HG03571 (cell line): ENCODE results near the gene POLR1H.

ENCODE experiments used
- ATAC-seq: cut with Tn5 transposase; IDR thresholded peaks from one replicate; pipeline ENCODE4 v1.9.1; 2021; ENCODE audit not compliant: unreplicated experiment

The POLR1H gene

GRCh38 chr6:30093951-30094661 lies 33.0 kb downstream of the POLR1H start:
- ATAC-seq, result no peak

GRCh38 chr6:30096829-30097228 lies 35.8 kb downstream of the POLR1H start:
- ATAC-seq, result no peak

GRCh38 chr6:30097902-30098768 lies 37.1 kb downstream of the POLR1H start:
- no peak for ATAC-seq

- ATAC-seq, result no peak
Observed at GRCh38 chr6:30100154-30100553, 39.1 kb downstream of the POLR1H start.

GRCh38 chr6:30100585-30101443 lies 39.7 kb downstream of the POLR1H start:
- no peak for ATAC-seq

GRCh38 chr6:30101444-30102413 lies 40.7 kb downstream of the POLR1H start:
- ATAC-seq, result no peak

- ATAC-seq, result no peak
Observed at GRCh38 chr6:30102414-30102969, 41.4 kb downstream of the POLR1H start.

- ATAC-seq, result no peak
Observed at GRCh38 chr6:30102970-30103871, 42.2 kb downstream of the POLR1H start.

GRCh38 chr6:30103872-30104179 lies 42.8 kb downstream of the POLR1H start:
- no peak for ATAC-seq

GRCh38 chr6:30104661-30105060 lies 43.6 kb downstream of the POLR1H start:
- ATAC-seq, result no peak

- ATAC-seq, result no peak
Observed at GRCh38 chr6:30111266-30111856, 50.3 kb downstream of the POLR1H start.

GRCh38 chr6:30112402-30112994 lies 51.4 kb downstream of the POLR1H start:
- no peak for ATAC-seq

GRCh38 chr6:30113003-30113759 lies 52.1 kb downstream of the POLR1H start, which contains the start of gene TRIM31:
TRIM31 (minus strand) TSS chr6:30113090; CDS start chr6:30112805, 285 bp downstream.
- ATAC-seq, result no peak

- ATAC-seq, result no peak
Observed at GRCh38 chr6:30113841-30114240, 52.8 kb downstream of the POLR1H start.
